Gastrocnemius medialis (tissue), 4 donors: Measurements from ENCODE around the gene OR10C1. TPM values are rescaled to one million over a fixed set of nuclear protein-coding genes. Genes with fewer than 3 reads are reported as not detected.

ENCODE experiments used
- ATAC-seq, 2 donors: fragments of 150-250 bp; one replicate each; pipeline ENCODE4 v1.9.1; 2016
- DNase-seq, 2 donors: peaks; one replicate each; pipeline ENCODE4 v3.0.0-alpha.2; 2019
- H3K27ac ChIP-seq, 4 donors: fragments of 200-600 bp; sonication (generic); 1 replicate in 1 of 4; 2 replicates in 3 of 4; pipeline ENCODE4 v1.5.1; 2016 to 2018; ENCODE audit warnings: mild to moderate bottlenecking in 2 of 4, moderate library complexity in 1 of 4
- H3K27me3 ChIP-seq, 3 donors: fragments of 200-600 bp; sonication (generic) in 2 of 3; 1 replicate in 1 of 3; 2 replicates in 2 of 3; pipeline versions ENCODE4 v1.5.1 to v1.6.0; 2016 to 2019; ENCODE audit warnings: mild to moderate bottlenecking in 1 of 3, moderate library complexity in 1 of 3
- H3K36me3 ChIP-seq, 2 donors: fragments of 200-600 bp; sonication (generic) in 1 of 2; one replicate each; pipeline ENCODE4 v1.5.1; 2017 to 2018
- H3K4me1 ChIP-seq, 2 donors: fragments of 200-600 bp; sonication (generic) in 1 of 2; one replicate each; pipeline ENCODE4 v1.5.1; 2016 to 2017; ENCODE audit warnings: mild to moderate bottlenecking in 2 of 2
- H3K4me3 ChIP-seq, 4 donors: fragments of 200-600 bp; sonication (generic) in 3 of 4; 1 replicate in 1 of 4; 2 replicates in 3 of 4; pipeline ENCODE4 v1.5.1; 2016 to 2019; ENCODE audit warnings: mild to moderate bottlenecking in 2 of 4
- H3K9me3 ChIP-seq, 3 donors: fragments of 200-600 bp; sonication (generic) in 2 of 3; 1 replicate in 1 of 3; 2 replicates in 2 of 3; pipeline ENCODE4 v1.5.1; 2016 to 2019
- CTCF ChIP-seq, 5 experiments: fragments of 450-650 bp in 3 of 5; fragments of 200-600 bp in 2 of 5; sonication (generic) in 2 of 5; IDR thresholded peaks in 4 of 5; conservative IDR thresholded peaks in 1 of 5; 1 replicate in 4 of 5; 2 replicates in 1 of 5; pipeline ENCODE4 v1.5.1; 2016 to 2019; ENCODE audit warnings: antibody characterized with exemption in 5 of 5, mild to moderate bottlenecking in 3 of 5, moderate library complexity in 3 of 5
- POLR2A ChIP-seq, 2 donors: fragments of 450-650 bp; IDR thresholded peaks; one replicate each; pipeline ENCODE4 v1.6.1; 2017; ENCODE audit warnings: antibody characterized with exemption in 2 of 2, mild to moderate bottlenecking in 2 of 2, moderate library complexity in 2 of 2
- in situ Hi-C, 4 donors: fragments of 200-750 bp; cut with MboI; loops; one replicate each; pipeline versions ENCODE4 v1.15.0 to v1.8.0; 2017; ENCODE audit warnings: low sequenced_read_pairs in 4 of 4
- intact Hi-C: fragments of 100-400 bp; cut with DNase I; formaldehyde crosslinking; loops from one replicate; pipeline ENCODE4 v1.15.1; 2023; ENCODE audit warnings: low total_unique reads
- total RNA-seq, 4 donors: library from RNA; depleted of rRNA; stranded (reverse); fragments of >200 nt; gene quantifications; one replicate each; pipeline versions ENCODE4 v1.1.0 to v1.2.3, GENCODE V29; 2016

The OR10C1 gene
- total RNA-seq, 4 donors from 2014 or later = not detected

DNA sequence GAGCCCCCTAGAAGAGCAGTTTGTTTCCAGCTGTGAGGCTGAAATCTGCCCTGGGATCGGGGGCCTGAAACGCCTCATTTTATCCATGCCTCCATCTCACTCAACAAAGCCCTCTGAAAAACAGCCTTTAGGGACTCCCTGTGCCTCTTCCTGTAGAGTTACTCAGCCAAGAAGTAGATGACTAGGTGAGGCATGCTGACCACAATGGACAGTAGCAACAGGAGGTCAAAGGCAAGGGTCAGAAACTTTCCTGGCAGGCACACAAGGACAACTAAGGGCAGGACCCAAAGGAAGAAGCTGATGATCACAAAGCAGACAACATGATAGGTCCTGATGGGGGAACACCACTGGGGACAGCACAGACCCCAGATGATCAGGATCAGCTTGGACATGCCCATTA is 35.9 kb downstream of the OR10C1 start:
- Histone ChIP-seq H3K4me3 (no peak overlapping the region), H3K4me1 (no peaks in the 10 kb centered on the region), H3K9me3 (no peaks in the 10 kb centered on the region), H3K36me3 (no peaks in the 10 kb centered on the region), H3K27me3 (no peaks in the 10 kb centered on the region), H3K27ac (no peak overlapping the region)
- intact Hi-C loops = no loop called here
- no peak for DNase-seq
- no peak for TF ChIP-seq CTCF (IDR thresholded peaks at IDR 0.05 in 4 of 5, conservative IDR thresholded peaks at IDR 0.05 in 1 of 5)
- TF ChIP-seq POLR2A (IDR thresholded peaks at IDR 0.05) = no peak
- no peak for ATAC-seq
- in situ Hi-C loops = no loop called here

- TF ChIP-seq CTCF (IDR thresholded peaks at IDR 0.05 in 4 of 5, conservative IDR thresholded peaks at IDR 0.05 in 1 of 5) (no peak), POLR2A (IDR thresholded peaks at IDR 0.05) (no peak)
- Histone ChIP-seq H3K27me3 (no peaks in the 10 kb centered on the region), H3K9me3 (no peaks in the 10 kb centered on the region), H3K4me3 (no peak overlapping the region), H3K4me1 (no peaks in the 10 kb centered on the region), H3K36me3 (no peaks in the 10 kb centered on the region), H3K27ac (no peak overlapping the region)
- intact Hi-C loops = no loop called here
- in situ Hi-C loops = no loop called here
- DNase-seq = no peak
- ATAC-seq = no peak
Observed at GRCh38 chr6:29477923-29478450, 38.9 kb downstream of the OR10C1 start.

- ATAC-seq (no peak), DNase-seq (no peak)
- Histone ChIP-seq H3K27ac (no peak overlapping the region), H3K4me3 (no peak overlapping the region), H3K27me3 (no peaks in the 10 kb centered on the region), H3K36me3 (no peaks in the 10 kb centered on the region), H3K4me1 (no peaks in the 10 kb centered on the region), H3K9me3 (no peaks in the 10 kb centered on the region)
- in situ Hi-C loops (no loop called here), intact Hi-C loops (no loop called here)
- no peak for TF ChIP-seq POLR2A (IDR thresholded peaks at IDR 0.05)
- TF ChIP-seq CTCF (IDR thresholded peaks at IDR 0.05 in 4 of 5, conservative IDR thresholded peaks at IDR 0.05 in 1 of 5) = no peak
Observed at GRCh38 chr6:29478740-29479139, 39.6 kb downstream of the OR10C1 start.

DNA sequence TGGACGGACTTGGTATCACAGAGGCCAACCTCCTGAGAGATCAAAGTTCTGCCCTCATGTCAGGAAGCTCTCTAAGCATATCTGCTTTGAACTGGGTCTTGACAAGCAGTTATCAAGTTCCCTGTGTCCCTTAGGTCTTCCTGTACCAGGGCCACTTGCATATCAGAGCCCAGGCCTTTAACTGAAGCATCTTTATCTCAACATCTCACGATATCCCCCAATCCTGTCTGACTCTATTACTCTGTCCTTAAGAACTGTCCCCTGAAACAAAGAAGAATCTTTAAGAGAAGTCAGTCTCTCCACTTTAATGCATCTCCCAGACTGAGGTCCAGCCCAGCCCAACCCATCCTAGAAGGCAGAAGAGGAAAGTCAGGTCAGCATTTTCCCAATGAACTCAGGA is 40.5 kb downstream of the OR10C1 start:
- no peaks in the 10 kb centered on the region for H3K27me3 ChIP-seq
- TF ChIP-seq POLR2A (IDR thresholded peaks at IDR 0.05) (no peak), CTCF (IDR thresholded peaks at IDR 0.05 in 4 of 5, conservative IDR thresholded peaks at IDR 0.05 in 1 of 5) (no peak)
- no peaks in the 10 kb centered on the region for H3K4me1 ChIP-seq
- H3K4me3 ChIP-seq = no peak overlapping the region
- intact Hi-C loops (no loop called here), in situ Hi-C loops (no loop called here)
- ATAC-seq (no peak), DNase-seq (no peak)
- no peaks in the 10 kb centered on the region for H3K9me3 ChIP-seq
- H3K36me3 ChIP-seq = no peaks in the 10 kb centered on the region
- H3K27ac ChIP-seq = no peak overlapping the region

- Histone ChIP-seq H3K9me3 (no peaks in the 10 kb centered on the region), H3K27ac (no peak overlapping the region), H3K4me1 (no peaks in the 10 kb centered on the region), H3K27me3 (no peaks in the 10 kb centered on the region), H3K4me3 (no peak overlapping the region), H3K36me3 (no peaks in the 10 kb centered on the region)
- ATAC-seq (no peak), DNase-seq (no peak)
- TF ChIP-seq CTCF (IDR thresholded peaks at IDR 0.05 in 4 of 5, conservative IDR thresholded peaks at IDR 0.05 in 1 of 5) (no peak), POLR2A (IDR thresholded peaks at IDR 0.05) (no peak)
- in situ Hi-C loops = no loop called here
- intact Hi-C loops = no loop called here
Observed at GRCh38 chr6:29483186-29483585, 44.1 kb downstream of the OR10C1 start.
